IPS DF 4.7 (cell line): ENCODE data around the gene CFD.
"Not testable (repeated sequence)": the region's sequence is repeated elsewhere in the genome, so short reads cannot be mapped to it uniquely, and the experiment has no call there.

Experiments
- DNase-seq: peaks from one replicate; pipeline ENCODE4 v3.0.0-alpha.2; 2013; ENCODE audit warnings: low spot score; ENCODE audit errors: extremely low read depth

The CFD gene

DNA sequence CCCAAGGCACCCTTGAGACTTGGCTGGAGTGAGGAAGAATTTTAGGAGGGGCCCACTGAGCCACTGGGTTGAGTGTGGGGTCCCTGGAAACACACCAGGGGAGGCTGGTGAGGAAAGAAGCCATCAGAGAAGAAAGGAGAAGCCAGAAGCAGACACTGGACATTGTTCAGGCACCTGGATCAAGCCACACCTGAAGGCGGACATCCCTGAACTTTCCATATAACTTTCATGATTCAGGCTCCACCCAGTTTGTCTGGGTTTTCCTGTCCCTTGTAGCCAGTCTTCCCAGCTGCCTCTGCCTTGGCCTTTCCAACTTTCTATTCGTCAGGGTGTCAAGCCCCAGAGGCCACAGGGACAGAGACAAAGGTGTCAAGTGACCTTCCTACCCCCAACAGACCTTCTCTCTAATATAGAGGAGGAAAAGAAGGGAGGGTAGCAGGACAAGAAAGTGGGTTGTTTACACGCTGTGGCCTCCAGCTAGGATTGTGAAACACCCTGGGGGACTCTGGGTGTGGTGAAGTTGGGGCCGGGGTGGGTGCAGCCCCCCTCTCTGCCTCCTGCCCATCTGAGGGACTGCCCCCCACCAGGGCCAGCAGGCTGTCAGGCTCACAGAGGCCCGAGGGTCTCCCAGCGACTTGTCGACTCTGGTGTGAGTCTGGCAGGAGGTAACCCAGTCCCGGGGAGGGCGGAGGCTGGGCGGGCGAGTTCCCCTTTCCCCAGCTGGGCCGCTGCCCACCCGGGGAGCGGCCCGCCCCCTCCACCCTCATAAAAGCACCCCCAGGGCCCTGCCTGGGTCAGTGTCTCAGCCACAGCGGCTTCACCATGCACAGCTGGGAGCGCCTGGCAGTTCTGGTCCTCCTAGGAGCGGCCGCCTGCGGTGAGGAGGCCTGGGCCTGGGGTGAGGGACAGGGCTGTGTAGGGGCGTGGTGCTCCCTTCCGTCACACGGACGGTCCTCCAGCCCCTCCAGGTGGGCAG is at the start of gene CFD:
CFD (plus strand) TSS at position 797 of the 976 bp plus-strand sequence; CDS start at position 823, 26 bp downstream.
- DNase-seq, result no peak

DNA sequence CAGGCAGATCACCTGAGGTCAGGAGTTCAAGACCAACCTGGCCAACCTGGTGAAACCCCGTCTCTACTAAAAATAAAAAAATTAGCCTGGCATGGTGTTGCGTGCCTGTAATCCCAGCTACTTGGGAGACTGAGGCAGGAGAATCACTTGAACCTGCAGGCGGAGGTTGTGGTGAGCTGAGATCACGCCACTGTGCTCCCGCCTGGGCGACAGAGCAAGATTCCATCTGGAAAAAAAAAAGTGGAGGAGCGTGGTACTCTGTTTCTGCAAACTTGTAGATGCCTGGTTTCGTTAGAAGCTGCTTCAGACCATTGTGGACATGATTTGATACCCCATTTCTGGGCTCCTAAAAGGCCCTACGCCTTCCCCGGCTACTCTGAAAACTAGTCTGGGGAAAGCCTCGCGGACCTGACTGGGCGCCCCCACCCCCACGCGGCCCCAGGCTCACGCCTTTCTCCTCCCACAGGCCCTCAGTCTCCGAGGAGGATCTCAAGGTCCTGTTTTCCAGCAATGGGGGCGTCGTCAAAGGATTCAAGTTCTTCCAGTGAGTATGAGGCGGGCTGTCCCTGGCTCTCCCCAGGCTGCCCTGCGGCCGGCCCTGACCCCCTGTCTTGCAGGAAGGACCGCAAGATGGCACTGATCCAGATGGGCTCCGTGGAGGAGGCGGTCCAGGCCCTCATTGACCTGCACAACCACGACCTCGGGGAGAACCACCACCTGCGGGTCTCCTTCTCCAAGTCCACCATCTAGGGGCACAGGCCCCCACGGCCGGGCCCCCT is 49.2 kb upstream of the CFD start:
- no peak for DNase-seq

DNA sequence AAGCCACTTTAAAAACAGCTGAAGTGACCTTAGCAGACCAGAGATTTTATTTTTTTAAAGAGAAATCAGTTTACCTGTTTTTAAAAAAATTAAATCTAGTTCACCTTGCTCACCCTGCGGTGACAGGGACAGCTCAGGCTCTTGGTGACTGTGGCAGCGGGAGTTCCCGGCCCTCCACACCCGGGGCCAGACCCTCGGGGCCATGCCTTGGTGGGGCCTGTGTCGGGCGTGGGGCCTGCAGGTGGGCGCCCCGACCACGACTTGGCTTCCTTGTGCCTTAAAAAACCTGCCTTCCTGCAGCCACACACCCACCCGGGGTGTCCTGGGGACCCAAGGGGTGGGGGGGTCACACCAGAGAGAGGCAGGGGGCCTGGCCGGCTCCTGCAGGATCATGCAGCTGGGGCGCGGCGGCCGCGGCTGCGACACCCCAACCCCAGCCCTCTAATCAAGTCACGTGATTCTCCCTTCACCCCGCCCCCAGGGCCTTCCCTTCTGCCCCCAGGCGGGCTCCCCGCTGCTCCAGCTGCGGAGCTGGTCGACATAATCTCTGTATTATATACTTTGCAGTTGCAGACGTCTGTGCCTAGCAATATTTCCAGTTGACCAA is 48.5 kb upstream of the CFD start:
- DNase-seq, result no peak

DNA sequence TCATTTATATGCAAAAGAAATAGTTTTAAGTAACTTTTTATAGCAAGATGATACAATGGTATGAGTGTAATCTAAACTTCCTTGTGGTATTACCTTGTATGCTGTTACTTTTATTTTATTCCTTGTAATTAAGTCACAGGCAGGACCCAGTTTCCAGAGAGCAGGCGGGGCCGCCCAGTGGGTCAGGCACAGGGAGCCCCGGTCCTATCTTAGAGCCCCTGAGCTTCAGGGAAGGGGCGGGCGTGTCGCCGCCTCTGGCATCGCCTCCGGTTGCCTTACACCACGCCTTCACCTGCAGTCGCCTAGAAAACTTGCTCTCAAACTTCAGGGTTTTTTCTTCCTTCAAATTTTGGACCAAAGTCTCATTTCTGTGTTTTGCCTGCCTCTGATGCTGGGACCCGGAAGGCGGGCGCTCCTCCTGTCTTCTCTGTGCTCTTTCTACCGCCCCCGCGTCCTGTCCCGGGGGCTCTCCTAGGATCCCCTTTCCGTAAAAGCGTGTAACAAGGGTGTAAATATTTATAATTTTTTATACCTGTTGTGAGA is 47.9 kb upstream of the CFD start:
- DNase-seq, result no peak

- DNase-seq, result no peak
Measured at GRCh38 chr19:812049-812746, 47.3 kb upstream of the CFD start.

GRCh38 chr19:812747-813218 is 46.7 kb upstream of the CFD start:
- DNase-seq, result no peak

DNA sequence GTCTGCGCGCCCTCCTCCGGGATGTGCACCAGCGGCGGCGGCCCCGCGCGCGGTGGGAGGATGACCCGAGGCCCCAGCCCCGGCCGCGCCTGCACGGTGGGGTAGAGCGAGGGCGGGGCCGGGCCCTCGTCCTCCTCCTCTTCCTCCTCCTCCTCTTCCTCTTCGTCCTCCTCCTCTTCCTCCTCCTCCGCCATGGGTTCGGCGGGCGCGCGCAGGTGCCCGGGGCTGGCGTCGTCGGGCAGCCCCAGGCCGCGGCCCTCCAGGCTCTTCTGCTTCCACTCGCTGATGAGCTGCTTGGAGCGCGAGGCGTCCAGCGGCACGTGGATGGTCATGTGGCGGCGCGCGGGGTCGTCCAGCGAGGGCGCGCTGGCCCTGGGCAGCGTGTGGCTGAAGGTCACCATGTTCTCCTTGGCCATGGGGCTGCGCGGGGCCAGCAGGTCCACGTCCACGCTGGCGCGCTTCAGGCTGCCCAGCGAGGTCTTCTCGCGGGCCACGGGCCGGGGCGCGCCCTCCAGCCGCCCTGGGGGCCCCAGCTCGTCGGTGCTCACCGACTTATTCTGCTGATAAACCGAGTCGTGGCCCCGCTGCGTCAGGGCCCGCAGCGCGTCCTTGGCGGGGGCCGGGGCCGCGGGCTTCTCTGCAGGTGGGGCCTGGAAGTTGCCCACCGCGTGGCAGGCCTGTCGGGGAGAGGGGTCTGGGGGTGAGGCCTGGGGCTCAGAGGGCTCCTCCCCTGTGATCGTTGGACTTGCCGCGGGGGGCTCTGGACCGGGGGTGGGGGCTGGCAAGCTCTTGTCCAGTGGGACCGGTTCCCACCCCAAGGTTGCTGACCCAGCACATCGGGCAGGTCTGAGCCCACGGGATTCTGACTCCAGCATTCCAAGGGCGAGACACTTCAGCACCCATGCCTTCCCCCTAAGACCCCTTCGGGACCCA is 46.0 kb upstream of the CFD start:
- DNase-seq, result no peak

- no peak for DNase-seq
Measured at GRCh38 chr19:814152-815078, 45.0 kb upstream of the CFD start.

- no peak for DNase-seq
Measured at GRCh38 chr19:815079-815774, 44.2 kb upstream of the CFD start.

DNA sequence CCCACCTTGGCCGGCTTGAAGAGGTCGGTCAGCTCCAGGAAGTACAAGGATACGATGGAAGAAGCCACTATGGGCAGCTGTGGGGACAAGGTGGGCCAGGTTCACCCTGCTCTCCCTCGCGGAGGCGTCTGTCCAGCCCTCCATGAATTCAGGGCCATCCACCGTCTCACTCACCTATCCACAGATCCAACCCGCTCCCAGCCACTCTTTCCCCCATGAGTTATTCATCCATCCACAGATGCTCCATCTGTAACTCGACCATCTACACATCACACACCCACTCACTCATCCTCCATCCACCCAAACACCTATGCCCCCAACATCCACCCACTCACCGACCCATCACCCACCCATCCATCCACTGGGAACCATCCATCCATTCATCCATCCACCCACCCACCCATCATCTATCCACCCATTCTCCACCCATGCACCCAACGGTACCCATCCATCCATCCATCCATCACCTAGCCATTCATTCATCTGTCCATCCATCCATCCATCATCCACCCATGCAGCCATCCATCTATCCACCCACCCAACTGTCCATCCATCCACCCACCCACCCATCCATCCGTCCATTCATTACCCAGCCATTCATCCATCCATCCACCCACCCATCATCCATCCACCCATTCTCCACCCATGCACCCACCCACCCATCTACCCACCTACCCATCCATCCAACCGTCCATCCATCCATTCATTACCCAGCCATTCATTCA is 43.5 kb upstream of the CFD start:
- no peak for DNase-seq

- no peak for DNase-seq
Measured at GRCh38 chr19:816500-816857, 43.0 kb upstream of the CFD start.

DNA sequence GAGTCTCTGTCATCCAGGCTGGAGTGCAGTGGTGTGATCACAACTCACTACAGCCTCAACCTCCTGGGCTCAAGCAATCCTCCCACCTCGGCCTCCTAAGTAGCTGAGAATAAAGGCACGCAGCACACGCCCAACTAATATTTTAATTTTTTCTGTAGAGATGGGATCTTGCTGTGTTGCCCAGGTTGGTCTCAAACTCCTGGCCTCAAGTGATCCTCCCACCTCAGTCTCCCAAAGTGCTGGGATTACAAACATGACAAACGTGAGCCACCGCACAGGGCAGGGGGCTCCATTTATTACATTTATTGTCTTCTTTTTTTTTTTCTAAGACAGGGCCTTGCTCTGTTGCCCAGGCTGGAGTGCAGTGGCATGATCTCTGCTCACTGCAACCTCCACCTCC is 39.3 kb upstream of the CFD start:
- not testable (repeated sequence) for DNase-seq

- no peak for DNase-seq
Measured at GRCh38 chr19:821231-821824, 38.1 kb upstream of the CFD start.

DNA sequence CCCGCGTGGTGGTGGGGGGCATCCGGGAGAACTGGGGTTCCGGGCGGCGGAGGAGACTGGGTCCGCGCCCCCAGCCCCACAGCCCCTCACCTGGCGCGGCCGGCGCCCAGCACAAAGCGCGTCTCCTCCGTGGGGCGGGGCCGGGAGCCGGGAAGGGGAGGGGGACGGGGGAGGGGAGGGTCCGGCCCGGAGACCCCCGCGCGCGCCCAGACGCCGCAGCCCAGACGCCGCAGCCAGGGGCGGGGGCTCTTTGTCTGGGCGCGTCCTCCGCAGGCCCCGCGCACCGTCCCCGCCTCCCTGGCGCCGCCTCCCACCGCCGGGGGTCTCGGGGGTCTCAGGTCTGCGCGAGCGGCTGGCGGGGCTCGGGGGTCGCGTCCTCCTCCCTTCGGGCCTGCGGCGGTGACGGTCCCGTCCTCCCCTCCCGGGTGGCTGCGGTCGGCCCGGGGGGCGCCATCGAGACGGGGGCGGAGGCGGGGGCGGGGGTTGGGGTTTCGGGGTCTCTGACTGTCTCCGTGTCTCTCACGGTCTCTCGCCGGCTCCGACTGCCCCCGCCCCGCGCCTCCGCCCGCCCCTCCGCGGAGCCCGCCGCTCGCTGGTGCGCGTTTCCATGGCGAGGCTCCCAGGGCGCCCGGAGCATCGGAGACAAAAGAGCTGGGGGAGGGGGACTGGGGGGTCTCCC is 37.5 kb upstream of the CFD start, which contains the start of gene PLPPR3:
PLPPR3 (minus strand) TSS at position 131 of the 679 bp plus-strand sequence. CDS start 396 bp downstream, outside the sequence.
- DNase-seq, result no peak

GRCh38 chr19:823565-824121 is 35.8 kb upstream of the CFD start:
- DNase-seq, result no peak

- DNase-seq, result no peak
Measured at GRCh38 chr19:824885-825284, 34.6 kb upstream of the CFD start.
